Stimulated activated CD4-positive, alpha-beta T cell treated with anti-CD3 and anti-CD28 coated beads, Interleukin-4, amount 100 ng/mL, for 4 hours (primary cell): ENCODE results near the gene PRKAR2B.

Experiments
- DNase-seq, 2 experiments: peaks; one replicate each; pipeline ENCODE4 v3.0.0-alpha.2; 2020

Gene PRKAR2B

DNA sequence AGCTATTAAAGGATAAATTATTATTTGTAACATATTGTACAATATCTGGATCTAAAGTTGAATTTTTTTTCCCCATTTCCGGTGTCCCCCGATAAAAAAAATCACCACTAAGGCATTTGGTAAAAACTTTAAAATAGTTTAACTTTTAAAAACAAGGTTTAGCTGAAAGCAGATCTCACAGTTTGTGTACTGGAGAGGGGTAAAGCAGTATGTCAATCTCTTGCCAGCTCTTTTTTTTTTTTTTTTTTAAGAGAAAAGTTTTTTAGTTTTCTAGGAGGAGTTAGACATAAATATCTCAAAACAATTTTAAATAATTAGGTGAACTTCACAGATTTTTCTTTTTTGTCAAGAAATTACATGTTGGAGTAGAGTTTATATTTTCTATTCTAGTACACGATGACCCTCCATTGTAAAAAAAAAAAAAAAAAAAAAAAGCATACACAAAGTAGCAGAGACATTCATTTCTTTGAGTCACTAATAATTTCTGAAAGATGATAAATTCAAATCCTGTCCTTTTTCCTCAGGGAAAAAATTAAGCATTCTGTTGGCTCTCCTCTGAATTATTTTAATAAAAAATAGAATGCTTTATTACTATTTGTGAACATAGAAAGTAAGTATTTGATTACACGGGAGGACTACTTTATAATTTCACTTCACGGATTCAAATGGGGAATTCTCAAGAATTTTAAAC lies 122.4 kb downstream of the PRKAR2B start:
- no peak for DNase-seq

- peak; percentile 49 to 73 for DNase-seq
These were observed 123.2 kb downstream of the PRKAR2B start for GRCh38 chr7:107167483-107168232.

DNA sequence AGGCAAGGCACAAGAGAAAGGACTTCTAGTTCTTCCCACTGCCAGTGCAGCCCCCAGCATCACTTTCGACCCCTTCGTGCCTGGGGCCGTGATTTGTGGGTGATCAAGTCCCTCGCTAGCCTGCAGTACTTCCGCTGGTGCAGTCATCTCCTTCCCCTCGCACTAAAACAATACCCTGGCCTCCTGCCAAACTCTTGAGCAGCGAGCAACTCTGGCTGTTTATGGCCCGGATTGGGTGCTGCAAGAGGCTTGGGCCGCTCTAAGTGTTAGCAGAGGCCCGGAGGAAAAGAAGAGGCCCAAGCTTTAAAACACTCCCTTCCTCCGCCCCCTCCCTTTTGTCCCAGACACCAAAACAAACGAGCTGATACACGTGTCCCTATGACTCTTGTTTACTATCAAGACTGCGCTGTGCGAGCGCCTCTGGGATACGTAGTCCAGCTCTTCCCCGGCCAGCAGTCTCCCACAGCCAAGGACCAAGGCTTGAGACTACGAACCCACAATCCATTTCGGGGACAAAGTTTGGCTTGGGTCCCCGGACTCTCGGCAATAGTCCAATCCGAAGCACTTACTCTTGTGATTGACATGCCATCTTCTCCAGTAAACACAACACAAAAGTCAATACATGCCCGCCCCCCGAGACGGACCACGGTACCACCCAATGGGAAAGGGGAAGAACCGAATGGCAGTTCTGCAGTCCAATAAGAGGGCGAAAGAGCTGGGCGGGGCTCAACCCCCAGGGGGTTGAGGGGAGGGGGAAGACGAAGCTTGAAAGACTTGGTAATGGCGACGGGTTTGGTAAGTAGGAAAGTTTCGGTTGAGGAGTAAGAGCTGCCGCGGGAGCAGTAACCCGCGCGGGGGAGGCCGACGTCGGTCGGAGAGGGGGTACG lies 124.0 kb downstream of the PRKAR2B start, which contains the start of gene HBP1:
Gene HBP1 (plus strand): TSS at position 771 of the 887 bp plus-strand sequence. CDS start 10,891 bp downstream, outside the sequence.
- peak; percentile 92 to 99 for DNase-seq

- DNase-seq = peak; percentile 73 to 74
These were observed 124.9 kb downstream of the PRKAR2B start for GRCh38 chr7:107169120-107170050.

DNA sequence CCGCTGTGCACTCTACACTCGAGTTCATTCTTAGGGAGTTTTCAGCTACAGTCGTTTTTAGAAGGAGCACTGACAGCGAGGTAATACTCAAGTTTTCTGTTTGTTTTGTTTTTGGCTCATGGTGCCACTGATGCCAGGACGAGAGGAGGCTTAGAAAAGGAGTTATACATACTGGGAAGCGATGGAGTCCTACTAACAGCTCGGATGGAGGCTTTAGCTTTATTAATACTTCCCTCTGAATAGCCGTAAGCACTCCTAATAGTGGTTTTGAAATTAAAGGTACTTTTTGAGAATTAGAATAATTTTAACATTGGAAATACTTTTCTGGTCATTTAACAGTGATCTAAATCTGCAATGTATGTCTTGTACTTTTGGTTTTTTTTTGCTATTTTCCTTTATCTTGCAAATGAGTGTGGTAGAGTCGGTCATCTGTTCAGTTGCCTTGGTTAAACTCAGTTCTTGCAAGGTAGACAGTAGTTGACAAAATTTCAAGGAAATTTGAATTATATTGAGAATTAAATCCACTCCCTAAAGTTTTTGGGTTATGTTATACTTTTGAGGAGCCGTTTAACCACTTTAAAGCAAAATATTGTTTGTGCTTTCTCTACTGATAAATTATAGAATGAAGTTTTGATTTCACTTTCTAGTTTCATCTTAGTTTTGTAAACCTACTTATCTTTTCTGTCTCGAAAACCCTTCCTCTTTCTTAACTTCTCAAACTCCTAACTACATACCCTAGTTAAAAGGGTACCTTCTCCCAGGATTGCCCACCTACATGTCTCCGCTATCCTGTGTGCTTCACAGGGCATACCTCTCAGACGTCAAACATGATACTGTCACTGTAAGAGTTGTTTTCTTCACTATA lies 125.8 kb downstream of the PRKAR2B start:
- DNase-seq = no peak

DNA sequence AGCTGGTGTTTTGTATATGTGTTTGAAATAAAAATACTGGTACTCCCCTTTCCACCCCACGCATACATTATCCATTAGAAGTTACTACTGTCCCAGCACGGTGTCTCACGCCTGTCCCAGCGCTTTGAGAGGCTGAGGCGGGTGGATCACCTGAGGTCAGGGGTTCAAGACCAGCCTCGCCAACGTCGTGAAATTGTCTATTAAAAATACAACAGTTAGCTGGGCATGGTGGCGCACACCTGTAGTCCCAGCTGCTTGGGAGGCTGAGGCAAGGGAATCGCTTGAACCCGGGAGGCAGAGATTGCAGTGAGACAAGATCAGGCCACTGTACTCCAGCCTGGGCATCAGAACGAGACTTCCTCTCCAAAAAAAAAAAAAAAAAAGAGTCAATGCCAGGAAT lies 127.0 kb downstream of the PRKAR2B start:
- no peak for DNase-seq

GRCh38 chr7:107172276-107173032 lies 127.9 kb downstream of the PRKAR2B start:
- DNase-seq = no peak

- DNase-seq = no peak
These were observed 128.7 kb downstream of the PRKAR2B start for GRCh38 chr7:107173191-107173590.

- DNase-seq = no peak
These were observed 129.3 kb downstream of the PRKAR2B start for GRCh38 chr7:107173691-107174406.

DNA sequence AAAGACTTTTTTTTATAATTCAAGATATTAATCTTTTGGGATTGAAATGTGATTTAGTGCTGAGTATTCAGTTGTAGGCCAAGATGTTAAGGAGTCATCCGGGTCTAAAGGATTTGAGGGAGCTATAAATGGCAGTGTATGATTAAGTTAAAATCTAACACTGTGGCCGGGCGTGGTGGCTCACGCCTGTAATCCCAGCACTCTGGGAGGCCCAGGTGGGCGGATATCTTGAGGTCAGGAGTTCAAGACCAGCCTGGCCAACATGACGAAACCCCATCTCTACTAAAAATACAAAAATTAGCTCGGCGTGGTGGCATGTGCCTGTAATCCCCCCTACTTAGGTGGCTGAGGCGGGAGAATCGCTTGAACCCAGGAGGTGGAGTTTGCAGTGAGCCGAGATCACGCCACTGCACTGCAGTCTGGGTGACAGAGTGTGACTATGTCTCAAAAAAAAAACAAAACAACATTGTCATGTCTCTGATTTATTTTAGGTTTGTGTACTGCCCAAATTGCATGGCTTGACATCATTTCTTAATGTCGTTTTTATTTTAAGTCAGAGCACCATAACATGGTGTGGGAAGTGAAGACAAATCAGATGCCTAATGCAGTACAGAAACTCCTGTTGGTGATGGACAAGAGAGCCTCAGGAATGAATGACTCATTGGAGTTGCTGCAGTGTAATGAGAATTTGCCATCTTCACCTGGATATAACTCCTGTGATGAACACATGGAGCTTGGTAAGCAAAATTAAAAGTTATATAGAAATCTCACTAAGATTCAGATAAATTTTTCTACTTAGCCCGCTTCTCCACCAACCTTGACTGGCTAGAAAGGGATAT lies 135.0 kb downstream of the PRKAR2B start:
- DNase-seq = no peak

DNA sequence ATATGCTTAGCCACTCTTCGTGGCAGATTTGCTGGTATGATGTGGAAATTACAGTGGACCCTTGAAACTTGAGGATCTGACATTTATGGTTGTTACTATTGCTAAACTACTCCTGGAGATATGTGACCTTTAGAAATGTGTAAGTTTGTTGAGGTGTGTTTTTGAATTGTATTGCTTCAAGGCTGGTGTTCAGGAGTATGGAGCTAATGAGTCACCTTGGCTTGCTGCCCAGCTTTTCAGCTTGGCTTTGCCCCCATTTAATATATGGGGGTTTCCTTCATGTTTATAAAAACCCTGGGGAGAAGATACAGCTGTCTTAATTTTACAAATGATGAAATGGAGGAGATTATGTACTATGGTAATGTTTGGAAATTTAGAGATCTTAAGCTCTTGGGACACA lies 135.9 kb downstream of the PRKAR2B start:
- peak; percentile 56 to 79 for DNase-seq

DNA sequence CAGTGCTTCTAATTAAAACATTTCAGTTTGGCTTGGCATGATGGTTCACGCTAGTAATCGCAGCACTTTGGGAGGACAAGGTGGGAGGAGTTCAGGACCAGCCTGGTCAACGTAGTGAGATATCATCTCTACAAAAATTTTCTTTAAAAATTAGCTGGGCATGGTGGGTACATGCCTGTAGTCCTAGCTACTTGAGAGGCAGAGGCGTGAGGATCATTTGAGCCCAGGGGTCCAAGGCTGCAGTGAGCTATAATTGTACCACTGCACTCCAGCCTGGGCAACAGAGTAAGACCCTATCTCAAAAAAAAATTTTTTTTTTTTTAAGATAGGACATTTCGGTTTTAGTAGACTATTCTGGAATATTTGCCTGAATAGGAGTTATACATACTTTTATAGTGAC lies 136.7 kb downstream of the PRKAR2B start:
- no peak for DNase-seq

DNA sequence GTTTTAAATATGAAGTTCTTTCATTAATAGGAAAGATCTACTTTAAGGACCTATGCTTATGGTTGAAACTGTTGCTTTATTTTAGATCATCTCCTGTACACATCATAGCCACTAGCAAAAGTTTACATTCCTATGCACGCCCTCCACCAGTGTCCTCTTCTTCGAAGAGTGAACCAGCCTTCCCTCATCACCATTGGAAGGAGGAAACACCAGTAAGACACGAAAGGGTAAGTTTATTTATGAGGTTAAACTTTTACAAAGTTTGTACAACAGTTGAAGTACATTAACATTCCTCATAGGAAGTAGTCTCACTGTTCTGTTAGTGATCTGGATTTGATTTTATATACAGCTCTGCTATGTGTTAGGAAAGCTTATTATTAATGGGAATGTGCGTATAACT lies 141.2 kb downstream of the PRKAR2B start:
- DNase-seq = no peak

DNA sequence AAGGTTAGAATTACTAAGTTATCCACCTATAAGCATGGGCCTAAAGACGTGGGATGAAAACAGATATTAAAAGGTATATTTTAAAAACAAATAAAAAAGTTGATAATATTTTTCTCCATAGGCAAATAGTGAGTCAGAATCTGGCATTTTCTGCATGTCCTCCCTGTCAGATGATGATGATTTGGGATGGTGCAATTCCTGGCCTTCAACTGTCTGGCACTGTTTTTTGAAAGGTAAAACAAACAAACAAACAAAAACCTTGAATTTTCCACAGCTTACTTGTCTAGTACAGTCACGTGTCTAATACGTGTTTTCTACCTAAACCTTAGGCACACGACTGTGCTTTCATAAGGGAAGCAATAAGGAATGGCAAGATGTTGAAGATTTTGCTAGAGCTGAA lies 141.7 kb downstream of the PRKAR2B start:
- no peak for DNase-seq

- DNase-seq = no peak
These were observed 143.3 kb downstream of the PRKAR2B start for GRCh38 chr7:107187774-107188173.

DNA sequence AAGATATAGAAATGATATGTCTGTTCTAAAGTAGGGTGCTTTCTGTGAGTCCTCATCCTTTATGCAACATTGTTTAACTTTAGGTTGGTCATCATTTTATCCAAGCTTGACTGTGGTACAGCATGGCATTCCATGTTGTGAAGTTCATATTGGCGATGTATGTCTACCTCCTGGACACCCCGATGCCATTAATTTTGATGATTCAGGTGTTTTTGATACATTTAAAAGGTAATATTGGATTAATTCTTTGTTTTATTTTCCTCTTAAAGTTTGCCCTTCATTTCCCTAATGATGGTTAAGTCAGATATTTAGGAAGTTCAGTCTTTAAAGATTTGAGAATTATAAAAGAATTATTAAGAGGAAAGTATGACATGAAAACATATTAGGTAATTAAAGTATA lies 145.6 kb downstream of the PRKAR2B start:
- DNase-seq = no peak

DNA sequence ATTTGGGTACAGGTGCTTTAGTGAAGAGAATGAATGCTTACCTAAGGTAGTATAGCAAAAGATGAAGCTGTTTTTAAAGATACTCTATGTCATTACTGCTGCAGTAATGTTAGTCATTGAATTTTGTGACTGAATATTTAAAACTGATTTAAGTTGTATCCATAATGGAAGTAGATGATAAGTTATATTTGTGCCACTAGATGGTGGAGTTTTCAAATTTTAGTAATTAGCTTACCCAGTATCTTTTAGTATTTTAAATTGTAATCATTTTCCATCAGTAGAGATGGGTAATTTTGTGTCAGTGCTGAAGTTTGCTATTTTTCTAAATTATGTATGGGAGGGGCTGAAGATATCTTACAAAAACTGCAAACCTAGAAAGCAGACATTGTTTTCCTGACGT lies 149.5 kb downstream of the PRKAR2B start:
- no peak for DNase-seq

- DNase-seq = no peak
These were observed 152.5 kb downstream of the PRKAR2B start for GRCh38 chr7:107196834-107197610.
